Measurements from ENCODE around the gene SNCAIP. TPM values are rescaled to one million over a fixed set of nuclear protein-coding genes. Genes with fewer than 3 reads are reported as not detected.

SNCAIP gene
- total and polyA plus RNA-seq, 2 of the 4 experiments (the other 2 are of a cell fraction), result 15.3 to 19.0 TPM

GRCh38 chr5:122402955-122403685, 91.1 kb downstream of the SNCAIP start:
- peak overlapping the region; percentile 84 for H3K4me2 ChIP-seq (ENCODE audit: low read depth, low read length)
- H4K8ac ChIP-seq (ENCODE audit: low read depth in 2 of 2, low read length in 2 of 2), result peak overlapping the region in 1 of 2 experiments; percentile 30; a peak in 1 of 4 replicates
- TF ChIP-seq POLR2A (IDR thresholded peaks at IDR 0.05; ENCODE audit: low read depth, low read length) (no peak), SMC3 (IDR thresholded peaks at IDR 0.05; ENCODE audit: low read depth, low read length) (no peak), RAD21 (IDR thresholded peaks at IDR 0.05; ENCODE audit: low read length) (no peak), MXI1 (IDR thresholded peaks at IDR 0.05; ENCODE audit: borderline replicate concordance, low read depth, low read length) (no peak)
- WGBS, 2 experiments (ENCODE audit: extremely low coverage in 2 of 2, insufficient read length in 1 of 2), result no CpG with 5 or more reads among the region's 6 CpGs
- no peak overlapping the region; the same call in 1 of the 2 replicates for H3K27ac ChIP-seq (ENCODE audit: insufficient read depth, low read length)
- no peaks in the 10 kb centered on the region for H3K27me3 ChIP-seq (ENCODE audit: control insufficient read depth, insufficient read depth, low read length)
- no peaks in the 10 kb centered on the region for H3K9me3 ChIP-seq (ENCODE audit: control insufficient read depth, insufficient read depth, low read length)
- dilution Hi-C loops (cut with HindIII; ENCODE audit: low sequenced_read_pairs, unreplicated experiment) (loop anchor here (25.0 kb wide), 1 partner anchor 216 kb away; no protein-coding TSS in a partner anchor), intact Hi-C loops (cut with micrococcal nuclease) (no loop called here), in situ Hi-C loops (cut with MboI; ENCODE audit: low sequenced_read_pairs) (loop anchor here (25.0 kb wide), 1 partner anchor 441 kb away; the partner anchor contains the start of gene SRFBP1)
- H3K4me3 ChIP-seq (ENCODE audit: insufficient read depth, low read depth, low read length), result no peak overlapping the region
- no peaks in the 10 kb centered on the region for H3K9me1 ChIP-seq (ENCODE audit: insufficient read depth, low read length)
- H2BK15ac ChIP-seq (ENCODE audit: low read depth, low read length), result no peak overlapping the region
- BruUV-seq (replicated peaks), result no TSS peak
- H3K56ac ChIP-seq (ENCODE audit: extremely low read depth, insufficient read depth, low read length), result no peak overlapping the region
- ChIA-PET CTCF (no interaction called here), POLR2A (ENCODE audit: unreplicated experiment) (no interaction called here)
- no peak for ATAC-seq (ENCODE audit: low read depth)
- peak overlapping the region; percentile 33 for H2AK9ac ChIP-seq (replicated peaks; ENCODE audit: low read depth, low read length, poor library complexity)
- H2BK20ac ChIP-seq (ENCODE audit: low read depth, low read length), result no peak overlapping the region
- DNase-seq, result no peak
- H4K5ac ChIP-seq (ENCODE audit: low read depth, low read length), result no peak overlapping the region; the same call in 1 of the 2 replicates
- H2AFZ ChIP-seq (replicated peaks; ENCODE audit: low read length, poor library complexity), result no peak overlapping the region
- H3K36me3 ChIP-seq (ENCODE audit: control insufficient read depth, insufficient read depth, low read length), result no peaks in the 10 kb centered on the region
- H3K23ac ChIP-seq (ENCODE audit: low read depth, low read length), result no peak overlapping the region
- H3K14ac ChIP-seq (replicated peaks; ENCODE audit: low read depth, low read length), result peak overlapping the region; percentile 52; the same call in 1 of the 2 replicates
- H3K9ac ChIP-seq (ENCODE audit: low read depth, low read length), result 0 out of 2 replicates have a peak overlapping the region, but pooled peaks have one; percentile 22
- peaks cover 7% of the 10 kb centered on the region; the same call in 1 of the 2 replicates for H3K4me1 ChIP-seq (ENCODE audit: control insufficient read depth, insufficient read depth, low read length)
- no peak overlapping the region for H4K91ac ChIP-seq (ENCODE audit: insufficient read depth, low read depth, low read length)
- no peaks in the 10 kb centered on the region for H4K20me1 ChIP-seq (ENCODE audit: insufficient read depth, low read length)
- H2BK5ac ChIP-seq (ENCODE audit: low read depth, low read length, poor library complexity, severe bottlenecking), result no peak overlapping the region
- H3K18ac ChIP-seq (ENCODE audit: low read depth, low read length), result peak overlapping the region; percentile 12; the same call in 1 of the 2 replicates
- 0 out of 4 replicates have a peak, but pooled peaks cover 0 to 3% of the 10 kb centered on the region in 2 experiments for H3K79me1 ChIP-seq (ENCODE audit: low read depth in 1 of 2, low read length in 2 of 2)
- peak overlapping the region; percentile 38; the same call in 1 of the 2 replicates for H2BK120ac ChIP-seq (ENCODE audit: low read depth, low read length)
- H2AK5ac ChIP-seq (ENCODE audit: low read depth, low read length), result no peak overlapping the region
- peak overlapping the region; percentile 76; the same call in 1 of the 2 replicates for H3K4ac ChIP-seq (ENCODE audit: low read depth, low read length)

All from IMR-90 (cell line).